Measurements from ENCODE around the gene VILL. TPM values are rescaled to one million over a fixed set of nuclear protein-coding genes. Genes with fewer than 3 reads are reported as not detected.

VILL gene
- 7.0 and 10.2 TPM in 2 replicates for total RNA-seq

DNA sequence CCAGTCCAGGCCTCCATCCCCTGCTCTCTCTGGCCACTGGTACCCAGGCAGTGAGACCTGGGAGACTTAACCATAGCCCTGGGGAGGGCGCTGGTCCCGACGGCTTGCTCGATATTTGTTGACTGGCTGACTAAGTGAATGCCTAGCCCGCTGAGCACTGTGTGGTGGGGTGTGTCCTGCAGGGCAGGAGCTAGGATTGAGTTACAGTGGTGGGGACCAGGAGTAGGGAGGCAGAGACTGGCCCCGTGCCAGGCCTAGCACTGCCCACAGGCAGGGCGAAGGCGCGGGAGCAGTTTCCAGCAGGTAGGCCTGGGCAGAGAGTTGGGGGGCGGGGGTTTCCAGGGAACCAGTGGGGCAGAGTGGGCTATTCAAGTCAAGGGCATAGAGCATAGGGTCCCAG, at the start of gene VILL:
Gene VILL, plus strand, starts transcription at position 260 of the 400 bp plus-strand sequence. CDS start 2,887 bp downstream, outside the sequence.

DNA sequence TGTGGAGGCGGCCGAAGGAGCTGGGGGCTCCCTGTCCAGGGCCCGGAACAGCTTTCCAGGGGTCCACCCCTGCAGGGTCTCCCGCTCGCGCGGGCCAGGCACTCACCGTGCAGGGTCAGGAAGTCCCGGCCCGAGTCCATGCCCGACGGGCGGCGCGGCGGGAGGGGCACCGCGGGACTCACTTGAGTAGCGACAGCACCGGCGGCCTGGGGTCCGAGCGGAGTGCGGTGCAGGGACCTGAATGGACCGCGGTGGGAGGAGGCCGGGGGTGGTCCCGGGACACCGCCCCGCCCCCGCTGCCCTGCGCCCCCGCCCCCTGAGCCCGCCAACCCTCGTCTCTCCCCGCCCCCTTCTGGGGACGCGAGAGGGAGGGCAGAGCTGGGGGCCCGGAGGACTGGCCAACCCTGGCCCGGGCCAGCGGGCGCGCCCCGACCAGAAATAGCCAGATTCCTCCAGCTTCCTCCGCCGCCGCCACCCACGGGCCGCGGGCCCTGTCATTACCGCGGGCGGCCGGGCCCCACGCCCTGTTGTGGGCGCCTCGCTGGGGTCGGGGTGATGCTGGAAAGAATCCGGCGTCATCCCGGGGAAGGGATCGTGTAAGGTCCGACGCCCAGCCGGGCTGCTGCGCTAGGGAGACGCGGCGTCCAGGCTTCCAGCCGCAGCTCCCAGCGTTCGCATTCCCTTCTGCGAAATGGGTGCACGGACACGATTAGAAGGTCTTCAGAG, 39.0 kb downstream of the VILL start, which contains the start of gene PLCD1:
Gene PLCD1, minus strand, starts transcription at position 243 of the 726 bp plus-strand sequence. Its CDS starts 103 bp downstream, at position 140.

DNA sequence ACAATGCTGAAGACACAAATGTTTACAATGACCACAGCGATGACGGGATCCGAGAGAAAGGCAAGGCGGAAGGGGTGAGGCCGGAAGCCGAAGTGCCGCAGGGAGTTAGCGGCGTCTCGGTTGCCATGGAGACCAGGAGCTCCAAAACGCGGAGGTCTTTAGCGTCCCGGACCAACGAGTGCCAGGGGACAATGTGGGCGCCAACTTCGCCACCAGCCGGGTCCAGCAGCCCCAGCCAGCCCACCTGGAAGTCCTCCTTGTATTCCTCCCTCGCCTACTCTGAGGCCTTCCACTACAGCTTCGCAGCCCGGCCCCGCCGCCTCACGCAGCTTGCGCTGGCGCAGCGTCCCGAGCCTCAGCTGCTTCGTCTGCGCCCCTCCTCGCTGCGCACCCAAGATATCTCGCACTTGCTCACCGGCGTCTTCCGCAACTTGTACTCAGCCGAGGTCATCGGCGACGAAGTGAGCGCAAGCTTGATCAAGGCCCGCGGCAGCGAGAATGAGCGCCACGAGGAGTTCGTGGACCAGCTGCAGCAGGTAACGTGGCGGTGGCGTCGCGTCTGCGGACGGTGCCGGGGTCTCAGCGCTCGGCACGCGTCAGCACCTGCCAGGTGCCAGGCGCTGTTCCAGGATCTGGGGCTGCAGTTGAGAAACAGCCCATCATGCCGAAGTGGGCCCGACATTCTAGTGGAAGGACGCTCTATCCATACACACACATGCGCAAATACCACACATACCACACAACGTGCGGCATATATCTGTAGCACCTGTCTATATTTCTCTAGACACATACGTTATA, 48.7 kb downstream of the VILL start, which contains the start of gene DLEC1:
Gene DLEC1, plus strand, starts transcription at position 108 of the 798 bp plus-strand sequence. Its CDS starts 18 bp downstream, at position 126.

Other genes with a start within 250 kb of the VILL start
- gene CTDSPL, start 128.9 kb upstream of the VILL start, total RNA-seq: 39.7 and 39.9 TPM in 2 replicates
- gene PLCD1, start 38.9 kb downstream of the VILL start, total RNA-seq: 29.1 and 33.1 TPM in 2 replicates
- under 0.01 and 0.12 TPM in 2 replicates for gene DLEC1, start 48.4 kb downstream of the VILL start, total RNA-seq
- 33.1 and 42.8 TPM in 2 replicates for gene ACAA1, start 146.3 kb downstream of the VILL start, total RNA-seq
- gene MYD88, start 147.9 kb downstream of the VILL start, total RNA-seq: 24.8 and 27.8 TPM in 2 replicates
- 18.6 and 22.4 TPM in 2 replicates for gene OXSR1, start 174.8 kb downstream of the VILL start, total RNA-seq